NCI-H510A (cell line): Measurements from ENCODE around the gene RND3.

ENCODE experiments used
- DNase-seq: peaks from one replicate; lab custom pipeline; 2025; lab: John Stamatoyannopoulos, UW

The RND3 gene

DNA sequence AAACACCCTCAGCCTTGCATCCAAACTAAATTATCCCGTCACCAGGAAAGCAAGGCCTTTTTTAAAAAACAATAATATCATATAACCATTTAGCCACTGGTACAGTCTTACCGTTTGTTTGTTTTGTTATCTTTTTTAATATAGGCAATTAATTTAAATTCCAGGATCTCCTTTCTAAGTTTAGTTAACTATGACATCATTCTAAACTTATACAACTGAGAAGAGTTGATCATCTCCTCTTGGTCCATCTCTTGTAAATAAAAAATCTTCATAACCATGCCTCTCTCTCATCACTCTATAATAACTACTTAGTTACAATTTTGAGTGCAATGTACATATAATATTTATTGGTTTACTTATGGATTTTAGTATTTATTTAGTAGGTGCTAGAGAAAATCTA, 46.2 kb downstream of the RND3 start:
- DNase-seq: no peak

- DNase-seq: no peak
These were observed 48.8 kb downstream of the RND3 start for GRCh38 chr2:150438654-150439053.

GRCh38 chr2:150438041-150438440, 49.4 kb downstream of the RND3 start:
- no peak for DNase-seq

- no peak for DNase-seq
These were observed 55.2 kb downstream of the RND3 start for GRCh38 chr2:150432312-150432625.

DNA sequence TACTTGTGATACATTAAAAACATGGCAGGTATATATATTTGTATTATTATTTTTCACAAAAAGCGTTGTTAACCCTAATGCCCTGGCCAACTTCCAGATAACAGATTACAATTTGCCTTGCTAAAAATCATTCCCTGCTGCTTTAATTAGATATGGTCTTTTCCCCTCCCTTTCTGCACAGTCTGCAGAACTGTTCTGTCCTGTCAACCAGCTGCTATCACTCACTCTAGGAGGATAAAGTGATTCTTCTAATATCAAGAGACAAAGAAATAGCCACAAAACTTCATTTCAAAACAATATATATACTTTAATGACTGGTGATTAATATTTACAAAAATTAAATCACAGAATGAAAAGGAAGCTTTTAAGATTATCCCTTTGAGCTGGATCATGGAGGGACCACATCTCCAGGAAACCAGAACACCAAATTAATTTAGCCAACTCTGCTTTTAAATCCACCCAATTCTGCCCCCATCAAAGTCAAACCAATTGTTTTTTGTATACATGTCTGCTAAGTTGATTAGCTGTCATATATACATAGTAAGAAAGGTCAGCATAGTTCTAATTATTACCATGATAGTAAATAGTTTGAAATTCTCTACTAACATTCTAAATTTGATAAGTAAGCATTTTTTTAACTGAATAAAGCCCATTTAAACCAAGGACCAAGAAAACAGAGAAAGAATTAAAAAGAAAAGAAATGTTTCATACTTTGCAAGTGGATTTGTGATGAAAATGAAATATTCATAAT, 55.7 kb downstream of the RND3 start:
- DNase-seq: no peak

- no peak for DNase-seq
These were observed 58.0 kb downstream of the RND3 start for GRCh38 chr2:150429384-150429961.

- DNase-seq: no peak
These were observed 58.8 kb downstream of the RND3 start for GRCh38 chr2:150428641-150429040.

DNA sequence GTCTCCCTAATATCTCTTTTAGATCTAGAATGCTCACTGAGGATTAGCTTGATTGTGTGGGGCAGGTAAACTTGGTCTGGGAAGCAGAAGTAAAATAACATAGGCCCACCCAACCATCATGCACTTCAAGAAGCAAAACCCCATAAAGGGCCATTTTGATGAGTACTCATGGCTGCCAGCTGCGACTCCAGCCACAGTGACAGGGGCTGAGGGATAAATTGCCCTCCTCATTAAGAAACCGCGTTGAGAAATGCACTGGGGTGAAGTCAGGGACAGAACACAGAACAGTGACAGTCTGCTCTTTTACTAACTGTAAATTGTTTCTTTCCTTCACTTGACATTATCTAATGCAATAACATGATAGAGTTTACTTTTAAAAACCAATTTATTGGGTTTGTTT, 60.2 kb downstream of the RND3 start:
- DNase-seq: no peak

DNA sequence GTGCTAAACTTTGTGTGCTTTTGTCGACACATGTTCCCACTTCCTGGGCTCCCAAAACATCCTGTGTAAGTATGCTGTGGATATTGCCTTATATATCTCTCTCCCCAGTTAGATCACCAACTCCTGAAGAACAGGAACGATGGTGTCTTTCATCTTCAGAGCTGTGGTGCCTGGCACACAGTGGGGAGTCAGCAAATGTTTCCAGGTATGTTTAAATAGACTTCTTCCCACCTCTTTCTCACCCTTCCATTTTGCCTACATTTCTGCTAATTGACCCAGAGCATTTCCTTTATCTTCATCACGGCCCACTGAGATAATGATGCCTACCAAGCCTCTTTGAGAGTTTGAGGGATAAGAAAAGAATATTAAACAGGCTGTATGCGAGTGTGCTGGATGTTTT, 60.7 kb downstream of the RND3 start:
- DNase-seq: no peak

DNA sequence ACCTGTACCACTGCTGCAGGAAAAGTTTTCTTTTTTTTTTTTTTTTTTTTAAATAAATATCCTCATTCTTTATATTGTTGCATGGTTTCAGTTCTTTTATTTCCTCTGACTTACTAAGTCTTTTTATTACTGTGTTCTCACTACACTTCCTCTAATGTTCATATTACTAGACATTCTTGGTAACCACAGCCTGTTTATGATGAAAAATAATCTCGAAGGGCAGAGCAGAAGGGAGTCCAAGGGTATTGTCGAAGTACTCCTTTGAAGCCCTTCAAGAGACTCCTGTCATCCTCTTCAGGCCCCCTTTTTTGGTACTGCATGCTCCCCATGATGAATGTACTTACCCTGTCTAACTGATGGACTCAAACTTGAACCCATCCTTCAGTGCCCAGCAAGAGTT, 61.2 kb downstream of the RND3 start:
- no peak for DNase-seq

DNA sequence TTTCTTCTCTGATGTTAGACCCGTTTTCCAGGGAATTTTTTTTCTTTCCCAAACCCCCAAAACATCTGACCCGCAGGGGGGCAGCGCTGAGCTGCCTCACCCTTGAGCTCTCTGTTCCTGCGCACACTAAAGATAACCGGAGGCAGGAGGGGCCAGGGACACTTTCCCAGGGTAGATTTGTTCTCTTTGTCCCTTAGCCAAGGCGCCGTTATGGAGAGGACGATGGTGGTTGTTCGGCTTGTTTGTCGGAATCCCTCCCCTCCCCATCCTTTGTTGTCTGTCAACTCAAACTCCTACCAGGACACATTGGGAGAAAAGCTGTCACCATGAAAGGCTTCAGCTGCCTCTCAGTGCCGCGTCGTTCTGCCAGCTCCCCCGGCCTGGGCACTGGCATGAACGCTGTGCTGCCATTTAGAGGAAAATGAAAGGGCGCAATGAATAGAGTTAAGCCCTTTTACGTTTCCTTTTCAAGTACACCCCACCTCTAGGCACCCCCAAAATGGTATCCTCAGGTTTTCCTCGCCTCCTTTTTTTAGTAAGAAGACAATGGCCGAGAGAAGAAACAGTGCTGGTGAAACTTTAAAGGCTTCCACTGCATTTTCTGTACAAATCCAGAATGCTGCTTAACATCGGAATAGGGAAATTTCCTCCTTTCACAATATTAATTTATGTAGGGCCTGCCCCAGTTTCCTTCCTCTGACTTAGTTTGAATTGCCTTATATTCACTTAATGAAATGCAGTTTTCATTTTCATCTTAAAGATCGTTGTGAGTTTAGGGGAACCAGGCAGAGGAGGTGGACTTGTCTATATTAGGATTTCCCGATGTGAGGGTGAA, 62.1 kb downstream of the RND3 start:
- DNase-seq: no peak

DNA sequence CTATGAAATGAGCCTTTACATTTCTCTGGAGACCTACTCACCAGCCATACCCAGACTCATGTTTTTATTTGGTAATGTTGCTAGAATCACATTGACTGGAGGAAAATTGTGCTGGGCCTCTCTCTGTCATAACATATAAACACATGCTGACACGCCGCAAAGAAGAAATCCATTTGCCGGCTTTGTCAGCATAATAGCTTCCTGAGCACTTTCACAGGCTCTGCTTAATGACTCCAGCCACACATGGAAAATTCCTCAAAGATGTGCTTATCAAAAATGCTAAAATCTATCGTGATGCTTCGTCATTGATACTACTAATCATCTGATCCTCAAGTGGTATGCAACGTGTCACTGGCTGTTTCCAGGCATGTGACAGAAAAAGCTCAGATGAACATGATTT, 63.1 kb downstream of the RND3 start:
- DNase-seq: no peak

DNA sequence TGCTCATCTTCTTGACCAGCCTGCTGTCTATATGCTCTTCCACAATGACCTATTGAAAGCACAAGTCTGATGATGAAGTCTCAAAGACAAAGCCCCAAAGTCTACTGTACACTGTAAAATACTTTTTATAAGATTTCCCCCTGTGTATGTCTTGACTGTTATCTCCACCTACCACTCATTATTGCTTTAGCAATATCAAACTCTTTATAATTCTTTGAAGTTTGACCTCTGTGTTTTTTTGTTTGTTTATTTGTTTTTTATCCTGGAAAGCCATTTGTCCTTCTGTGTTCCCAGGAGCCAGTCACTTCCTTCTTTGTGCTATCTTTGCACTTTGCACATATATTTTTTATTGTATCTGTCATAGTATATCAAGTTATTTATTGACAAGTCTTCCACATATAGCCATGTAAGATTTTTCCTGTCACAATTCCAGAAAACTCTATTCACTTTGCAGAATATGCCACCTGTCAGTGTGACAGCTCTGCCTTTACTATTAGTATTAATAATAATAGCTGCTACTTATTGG, 66.3 kb downstream of the RND3 start:
- no peak for DNase-seq

- DNase-seq: no peak
These were observed 68.6 kb downstream of the RND3 start for GRCh38 chr2:150418916-150419315.
